ENCODE data around the gene TEX51.

Gene TEX51

DNA sequence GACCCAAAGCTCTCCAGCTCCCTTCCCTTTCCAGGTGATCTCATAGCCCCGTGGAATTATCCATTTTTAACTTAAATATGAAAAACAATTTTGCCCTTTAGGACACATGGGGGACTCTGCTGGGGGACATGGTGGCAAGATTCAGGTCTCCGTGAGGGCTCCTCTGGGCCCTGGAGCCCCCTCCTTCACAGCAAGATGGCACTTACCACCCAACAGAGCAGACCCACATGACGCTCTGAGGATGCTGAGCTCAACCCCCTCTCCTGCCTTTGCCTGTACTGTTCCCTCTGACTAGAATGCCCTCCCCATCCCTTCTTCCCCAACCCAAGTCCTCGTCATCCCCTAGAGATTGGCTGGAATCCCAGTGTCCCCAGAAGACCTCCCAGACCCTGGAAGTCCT lies 17.2 kb downstream of the TEX51 start:
- Histone ChIP-seq H3K36me3 (ENCODE audit: insufficient read depth, low read length) (no peaks in the 10 kb centered on the region), H3K4me2 (ENCODE audit: low read depth, low read length, poor library complexity, severe bottlenecking) (no peak overlapping the region), H3F3A (ENCODE audit: low read depth) (no peaks in the 10 kb centered on the region), H3K9me2 (replicated peaks; ENCODE audit: low read depth, low read length) (no peaks in the 10 kb centered on the region), H3K9ac (ENCODE audit: low read depth, low read length, poor library complexity, severe bottlenecking) (no peak overlapping the region), H4K20me1 (ENCODE audit: insufficient read depth, low read length, poor library complexity, severe bottlenecking) (no peaks in the 10 kb centered on the region), H3K79me2 (ENCODE audit: insufficient read depth, low read length) (no peaks in the 10 kb centered on the region), H3K4me1 (ENCODE audit: insufficient read depth, low read length, poor library complexity, severe bottlenecking) (no peaks in the 10 kb centered on the region), H3K9me3 (ENCODE audit: insufficient read depth, low read depth, low read length) (no peaks in the 10 kb centered on the region), H2AFZ (ENCODE audit: low read length) (no peak overlapping the region), H3K27me3 (ENCODE audit: insufficient read depth, low read length, poor library complexity, severe bottlenecking) (no peaks in the 10 kb centered on the region), H3K4me3 (ENCODE audit: low read length, poor library complexity, severe bottlenecking) (no peak overlapping the region)
- TF ChIP-seq EZH2phosphoT487 (IDR thresholded peaks at IDR 0.05; ENCODE audit: borderline replicate concordance) = no peak
- TF ChIP-seq, protein P1, sequence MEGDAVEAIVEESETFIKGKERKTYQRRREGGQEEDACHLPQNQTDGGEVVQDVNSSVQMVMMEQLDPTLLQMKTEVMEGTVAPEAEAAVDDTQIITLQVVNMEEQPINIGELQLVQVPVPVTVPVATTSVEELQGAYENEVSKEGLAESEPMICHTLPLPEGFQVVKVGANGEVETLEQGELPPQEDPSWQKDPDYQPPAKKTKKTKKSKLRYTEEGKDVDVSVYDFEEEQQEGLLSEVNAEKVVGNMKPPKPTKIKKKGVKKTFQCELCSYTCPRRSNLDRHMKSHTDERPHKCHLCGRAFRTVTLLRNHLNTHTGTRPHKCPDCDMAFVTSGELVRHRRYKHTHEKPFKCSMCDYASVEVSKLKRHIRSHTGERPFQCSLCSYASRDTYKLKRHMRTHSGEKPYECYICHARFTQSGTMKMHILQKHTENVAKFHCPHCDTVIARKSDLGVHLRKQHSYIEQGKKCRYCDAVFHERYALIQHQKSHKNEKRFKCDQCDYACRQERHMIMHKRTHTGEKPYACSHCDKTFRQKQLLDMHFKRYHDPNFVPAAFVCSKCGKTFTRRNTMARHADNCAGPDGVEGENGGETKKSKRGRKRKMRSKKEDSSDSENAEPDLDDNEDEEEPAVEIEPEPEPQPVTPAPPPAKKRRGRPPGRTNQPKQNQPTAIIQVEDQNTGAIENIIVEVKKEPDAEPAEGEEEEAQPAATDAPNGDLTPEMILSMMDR (conservative IDR thresholded peaks at IDR 0.05; ENCODE audit: low read length) = no peak

DNA sequence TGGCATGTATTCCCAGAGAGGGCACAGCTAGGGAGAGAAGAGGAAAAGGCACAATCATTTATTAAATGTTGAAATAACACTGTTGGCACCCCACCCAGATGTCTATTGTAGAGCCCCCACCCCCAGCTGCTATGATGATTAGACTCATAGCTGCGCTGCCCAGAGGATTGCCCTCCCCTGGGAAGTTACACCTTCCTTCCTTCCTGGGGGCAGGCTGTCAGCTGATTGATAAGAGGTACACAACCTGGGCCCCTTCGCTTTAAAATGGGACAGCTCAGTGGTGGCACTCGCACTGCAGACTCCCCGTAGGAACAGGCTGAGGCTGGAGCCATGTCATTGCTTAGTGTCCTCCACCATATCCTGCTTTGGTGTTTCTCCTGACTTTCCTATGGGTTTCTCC lies 18.1 kb downstream of the TEX51 start:
- H4K20me1 ChIP-seq (ENCODE audit: insufficient read depth, low read length, poor library complexity, severe bottlenecking) = no peaks in the 10 kb centered on the region
- no peak for TF ChIP-seq EZH2phosphoT487 (IDR thresholded peaks at IDR 0.05; ENCODE audit: borderline replicate concordance)
- TF ChIP-seq, protein P1 (conservative IDR thresholded peaks at IDR 0.05; ENCODE audit: low read length) = no peak
- H3K4me2 ChIP-seq (ENCODE audit: low read depth, low read length, poor library complexity, severe bottlenecking) = no peak overlapping the region
- no peaks in the 10 kb centered on the region for H3K27me3 ChIP-seq (ENCODE audit: insufficient read depth, low read length, poor library complexity, severe bottlenecking)
- H3K4me3 ChIP-seq (ENCODE audit: low read length, poor library complexity, severe bottlenecking) = no peak overlapping the region
- no peaks in the 10 kb centered on the region for H3K36me3 ChIP-seq (ENCODE audit: insufficient read depth, low read length)
- H3K9me3 ChIP-seq (ENCODE audit: insufficient read depth, low read depth, low read length) = no peaks in the 10 kb centered on the region
- no peak overlapping the region for H2AFZ ChIP-seq (ENCODE audit: low read length)
- H3F3A ChIP-seq (ENCODE audit: low read depth) = no peaks in the 10 kb centered on the region
- H3K79me2 ChIP-seq (ENCODE audit: insufficient read depth, low read length) = no peaks in the 10 kb centered on the region
- H3K9ac ChIP-seq (ENCODE audit: low read depth, low read length, poor library complexity, severe bottlenecking) = no peak overlapping the region
- no peaks in the 10 kb centered on the region for H3K4me1 ChIP-seq (ENCODE audit: insufficient read depth, low read length, poor library complexity, severe bottlenecking)
- H3K9me2 ChIP-seq (replicated peaks; ENCODE audit: low read depth, low read length) = no peaks in the 10 kb centered on the region

DNA sequence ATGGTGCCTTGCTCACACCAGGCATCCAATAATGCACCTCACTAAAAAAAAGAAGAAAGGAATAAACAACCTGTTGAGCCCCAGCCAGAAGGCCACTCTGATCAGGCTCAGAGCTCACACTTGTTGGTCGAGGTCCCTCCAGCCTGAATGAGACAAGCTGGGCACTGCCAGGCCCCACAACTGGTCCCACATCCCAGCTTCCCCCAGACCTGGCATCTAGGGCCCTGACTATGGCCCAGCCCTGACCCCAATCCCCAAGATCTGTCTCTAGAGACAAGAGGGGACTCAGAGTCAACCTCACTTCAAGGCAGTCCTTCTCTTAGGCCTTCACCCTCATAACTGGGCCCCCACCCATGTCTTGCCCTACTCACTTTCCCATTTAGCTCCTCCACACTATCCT lies 22.4 kb downstream of the TEX51 start:
- Histone ChIP-seq H3K9ac (ENCODE audit: low read depth, low read length, poor library complexity, severe bottlenecking) (no peak overlapping the region), H3F3A (ENCODE audit: low read depth) (no peaks in the 10 kb centered on the region), H3K9me3 (ENCODE audit: insufficient read depth, low read depth, low read length) (no peaks in the 10 kb centered on the region), H3K9me2 (replicated peaks; ENCODE audit: low read depth, low read length) (no peaks in the 10 kb centered on the region), H2AFZ (ENCODE audit: low read length) (no peak overlapping the region), H3K36me3 (ENCODE audit: insufficient read depth, low read length) (no peaks in the 10 kb centered on the region), H3K79me2 (ENCODE audit: insufficient read depth, low read length) (no peaks in the 10 kb centered on the region), H3K27me3 (ENCODE audit: insufficient read depth, low read length, poor library complexity, severe bottlenecking) (no peaks in the 10 kb centered on the region), H3K4me1 (ENCODE audit: insufficient read depth, low read length, poor library complexity, severe bottlenecking) (no peaks in the 10 kb centered on the region), H3K4me2 (ENCODE audit: low read depth, low read length, poor library complexity, severe bottlenecking) (no peak overlapping the region), H4K20me1 (ENCODE audit: insufficient read depth, low read length, poor library complexity, severe bottlenecking) (no peaks in the 10 kb centered on the region), H3K4me3 (ENCODE audit: low read length, poor library complexity, severe bottlenecking) (no peak overlapping the region)
- TF ChIP-seq, protein P1 (conservative IDR thresholded peaks at IDR 0.05; ENCODE audit: low read length) = no peak
- no peak for TF ChIP-seq EZH2phosphoT487 (IDR thresholded peaks at IDR 0.05; ENCODE audit: borderline replicate concordance)
